Mesendoderm (in vitro differentiated cells): ENCODE measurements around the gene ZNF451.
"Not testable (repeated sequence)": the region's sequence is repeated elsewhere in the genome, so short reads cannot be mapped to it uniquely, and the experiment has no call there.

Experiments
- DNase-seq: peaks from one replicate; pipeline ENCODE4 v3.0.0; 2013
- H2AK5ac ChIP-seq: 2 replicates; pipeline ENCODE4 v1.6.1; 2013; ENCODE audit warnings: low read length, inconsistent platforms
- H2BK120ac ChIP-seq: 2 replicates; pipeline ENCODE4 v1.6.1; 2013; ENCODE audit warnings: low read depth, mild to moderate bottlenecking, low read length, moderate library complexity, mixed read lengths
- H2BK15ac ChIP-seq: replicated peaks from 2 replicates; pipeline ENCODE4 v1.6.1; 2013; ENCODE audit warnings: low read depth, mild to moderate bottlenecking, moderate library complexity
- H2BK5ac ChIP-seq: 2 replicates; pipeline ENCODE4 v1.6.1; 2013; ENCODE audit warnings: low read length, inconsistent platforms
- H3K18ac ChIP-seq: 2 replicates; pipeline ENCODE4 v1.6.1; 2013; ENCODE audit warnings: mild to moderate bottlenecking, low read length, mixed read lengths
- H3K23ac ChIP-seq: one replicate; pipeline ENCODE4 v1.6.1; 2013; ENCODE audit warnings: low read length
- H3K27ac ChIP-seq: 2 replicates; pipeline ENCODE4 v1.5.1; 2013; ENCODE audit warnings: low read depth, mild to moderate bottlenecking, inconsistent platforms, low read length, moderate library complexity
- H3K27me3 ChIP-seq: 2 replicates; pipeline ENCODE4 v1.6.1; 2013; ENCODE audit warnings: low read length, control low read depth, mild to moderate bottlenecking, inconsistent platforms; ENCODE audit not compliant: insufficient read depth, poor library complexity
- H3K36me3 ChIP-seq: 2 replicates; pipeline ENCODE4 v1.6.1; 2013; ENCODE audit warnings: low read length, inconsistent platforms; ENCODE audit not compliant: control insufficient read depth, insufficient read depth
- H3K4ac ChIP-seq: one replicate; pipeline ENCODE4 v1.6.1; 2013; ENCODE audit warnings: low read depth, mild to moderate bottlenecking, low read length, moderate library complexity
- H3K4me1 ChIP-seq: 2 replicates; pipeline ENCODE4 v1.6.1; 2013; ENCODE audit warnings: low read depth, low read length, inconsistent platforms; ENCODE audit not compliant: control insufficient read depth
- H3K4me2 ChIP-seq: 2 replicates; pipeline ENCODE4 v1.6.1; 2013; ENCODE audit warnings: low read length
- H3K4me3 ChIP-seq: 2 replicates; pipeline ENCODE4 v1.5.1; 2013; ENCODE audit warnings: mild to moderate bottlenecking, low read length
- H3K56ac ChIP-seq: one replicate; pipeline ENCODE4 v1.6.1; 2013; ENCODE audit warnings: low read length
- H3K79me1 ChIP-seq: 2 replicates; pipeline ENCODE4 v1.6.1; 2013; ENCODE audit warnings: low read length, inconsistent platforms
- H3K79me2 ChIP-seq: 2 replicates; pipeline ENCODE4 v1.6.1; 2013; ENCODE audit warnings: mild to moderate bottlenecking, low read length; ENCODE audit not compliant: control insufficient read depth, insufficient read depth
- H3K9ac ChIP-seq: 2 replicates; pipeline ENCODE4 v1.6.1; 2013; ENCODE audit warnings: low read length, inconsistent platforms
- H4K5ac ChIP-seq: one replicate; pipeline ENCODE4 v1.6.1; 2013; ENCODE audit warnings: low read length
- H4K8ac ChIP-seq: one replicate; pipeline ENCODE4 v1.6.1; 2013; ENCODE audit warnings: low read depth, mild to moderate bottlenecking, control low read depth, low read length, moderate library complexity
- WGBS: extraction: QIAGEN DNeasy Blood & Tissue Kit; methylation state at CpG from one replicate; pipeline ENCODE4 v1.1.7; 2013; ENCODE audit warnings: low lambda C conversion rate, missing lambda C conversion rate; ENCODE audit not compliant: insufficient coverage; ENCODE audit errors: extremely low coverage; 5-methylcytosine and 5-hydroxymethylcytosine counted together

The ZNF451 gene

GRCh38 chr6:57047257-57047585, 42.8 kb upstream of the ZNF451 start:
- H3K4me2 ChIP-seq, H3K9ac ChIP-seq, DNase-seq, H3K4ac ChIP-seq, H4K5ac ChIP-seq, H3K36me3 ChIP-seq, H2BK120ac ChIP-seq, H2AK5ac ChIP-seq, H3K18ac ChIP-seq, H3K27ac ChIP-seq, H3K56ac ChIP-seq, H3K27me3 ChIP-seq, H3K79me1 ChIP-seq, H4K8ac ChIP-seq, H3K4me3 ChIP-seq, H3K23ac ChIP-seq, H2BK5ac ChIP-seq, H3K4me1 ChIP-seq, H2BK15ac ChIP-seq, H3K79me2 ChIP-seq: not testable (repeated sequence)
- WGBS = no CpG with 5 or more reads among the region's 5 CpGs

GRCh38 chr6:57047859-57048258, 42.1 kb upstream of the ZNF451 start:
- not testable (repeated sequence) for DNase-seq, H3K4ac ChIP-seq, H3K18ac ChIP-seq, H4K5ac ChIP-seq, H3K79me2 ChIP-seq, H3K4me1 ChIP-seq, H3K4me3 ChIP-seq, H2AK5ac ChIP-seq, H3K9ac ChIP-seq, H3K27ac ChIP-seq, H3K56ac ChIP-seq, H3K36me3 ChIP-seq, H3K79me1 ChIP-seq, H2BK120ac ChIP-seq, H3K23ac ChIP-seq, H2BK15ac ChIP-seq, H3K27me3 ChIP-seq, H3K4me2 ChIP-seq, H4K8ac ChIP-seq, H2BK5ac ChIP-seq
- no CpG with 5 or more reads among the region's 6 CpGs for WGBS

- Histone ChIP-seq H2BK15ac (no peak overlapping the region), H3K56ac (no peak overlapping the region), H3K79me1 (peaks cover 3% of the 10 kb centered on the region), H3K27me3 (no peaks in the 10 kb centered on the region), H3K4me1 (no peaks in the 10 kb centered on the region), H3K4me2 (no peak overlapping the region), H3K79me2 (peaks cover 9% of the 10 kb centered on the region), H3K9ac (no peak overlapping the region), H4K8ac (no peak overlapping the region), H2AK5ac (no peak overlapping the region), H4K5ac (no peak overlapping the region), H2BK5ac (no peak overlapping the region), H3K18ac (no peak overlapping the region), H3K36me3 (no peaks in the 10 kb centered on the region), H3K4ac (no peak overlapping the region), H2BK120ac (no peak overlapping the region), H3K23ac (no peak overlapping the region), H3K4me3 (no peak overlapping the region), H3K27ac (no peak overlapping the region)
- DNase-seq = no peak
- WGBS = no CpG with 5 or more reads among the region's 5 CpGs
Measured at GRCh38 chr6:57048577-57048976, 41.4 kb upstream of the ZNF451 start.

- no peaks in the 10 kb centered on the region for H3K4me1 ChIP-seq
- no peak overlapping the region for H3K4me2 ChIP-seq
- H3K18ac ChIP-seq = no peak overlapping the region
- no peak overlapping the region for H4K8ac ChIP-seq
- H3K27ac ChIP-seq = no peak overlapping the region
- no peaks in the 10 kb centered on the region for H3K79me1 ChIP-seq
- WGBS = no CpG with 5 or more reads among the region's 3 CpGs
- DNase-seq = no peak
- H2AK5ac ChIP-seq = no peak overlapping the region
- H3K4me3 ChIP-seq = no peak overlapping the region
- no peaks in the 10 kb centered on the region for H3K36me3 ChIP-seq
- no peak overlapping the region for H2BK5ac ChIP-seq
- H3K79me2 ChIP-seq = no peaks in the 10 kb centered on the region
- H2BK120ac ChIP-seq = no peak overlapping the region
- H3K56ac ChIP-seq = no peak overlapping the region
- H3K23ac ChIP-seq = no peak overlapping the region
- H4K5ac ChIP-seq = no peak overlapping the region
- no peak overlapping the region for H3K9ac ChIP-seq
- no peaks in the 10 kb centered on the region for H3K27me3 ChIP-seq
- no peak overlapping the region for H2BK15ac ChIP-seq
- H3K4ac ChIP-seq = no peak overlapping the region
Measured at GRCh38 chr6:57063847-57064246, 26.1 kb upstream of the ZNF451 start.

- H4K5ac ChIP-seq = no peak overlapping the region
- H3K9ac ChIP-seq = no peak overlapping the region
- H2AK5ac ChIP-seq = no peak overlapping the region
- H3K79me2 ChIP-seq = no peaks in the 10 kb centered on the region
- H3K23ac ChIP-seq = no peak overlapping the region
- peak; percentile 64 for DNase-seq
- no peaks in the 10 kb centered on the region for H3K79me1 ChIP-seq
- H2BK5ac ChIP-seq = no peak overlapping the region
- H3K27me3 ChIP-seq = no peaks in the 10 kb centered on the region
- no peak overlapping the region for H3K27ac ChIP-seq
- H3K4me1 ChIP-seq = no peaks in the 10 kb centered on the region
- H3K4me3 ChIP-seq = no peak overlapping the region
- no peak overlapping the region for H2BK15ac ChIP-seq
- H3K18ac ChIP-seq = no peak overlapping the region
- H2BK120ac ChIP-seq = no peak overlapping the region
- no peak overlapping the region for H4K8ac ChIP-seq
- H3K4ac ChIP-seq = no peak overlapping the region
- no peak overlapping the region for H3K56ac ChIP-seq
- WGBS = no CpG with 5 or more reads among the region's 1 CpG
- no peaks in the 10 kb centered on the region for H3K36me3 ChIP-seq
- no peak overlapping the region for H3K4me2 ChIP-seq
Measured at GRCh38 chr6:57064809-57065208, 25.2 kb upstream of the ZNF451 start.

GRCh38 chr6:57068061-57068460, 21.9 kb upstream of the ZNF451 start:
- no peaks in the 10 kb centered on the region for H3K79me1 ChIP-seq
- H3K36me3 ChIP-seq = no peaks in the 10 kb centered on the region

More at GRCh38 chr6:57068061-57068460, 21.9 kb upstream of the ZNF451 start:
- no peak overlapping the region for H3K18ac ChIP-seq
- no peak overlapping the region for H3K4ac ChIP-seq
- WGBS = no CpG with 5 or more reads among the region's 1 CpG
- no peak overlapping the region for H3K23ac ChIP-seq
- H4K5ac ChIP-seq = no peak overlapping the region
- H3K4me3 ChIP-seq = no peak overlapping the region
- no peak overlapping the region for H3K27ac ChIP-seq
- H3K4me2 ChIP-seq = no peak overlapping the region
- DNase-seq = no peak
- H3K4me1 ChIP-seq = no peaks in the 10 kb centered on the region
- no peak overlapping the region for H4K8ac ChIP-seq
- no peak overlapping the region for H2BK120ac ChIP-seq
- no peak overlapping the region for H2BK15ac ChIP-seq
- H3K27me3 ChIP-seq = no peaks in the 10 kb centered on the region
- no peaks in the 10 kb centered on the region for H3K79me2 ChIP-seq
- H3K56ac ChIP-seq = no peak overlapping the region
- no peak overlapping the region for H3K9ac ChIP-seq
- no peak overlapping the region for H2BK5ac ChIP-seq
- no peak overlapping the region for H2AK5ac ChIP-seq
